ENCODE data around the gene CEP95.

DNA sequence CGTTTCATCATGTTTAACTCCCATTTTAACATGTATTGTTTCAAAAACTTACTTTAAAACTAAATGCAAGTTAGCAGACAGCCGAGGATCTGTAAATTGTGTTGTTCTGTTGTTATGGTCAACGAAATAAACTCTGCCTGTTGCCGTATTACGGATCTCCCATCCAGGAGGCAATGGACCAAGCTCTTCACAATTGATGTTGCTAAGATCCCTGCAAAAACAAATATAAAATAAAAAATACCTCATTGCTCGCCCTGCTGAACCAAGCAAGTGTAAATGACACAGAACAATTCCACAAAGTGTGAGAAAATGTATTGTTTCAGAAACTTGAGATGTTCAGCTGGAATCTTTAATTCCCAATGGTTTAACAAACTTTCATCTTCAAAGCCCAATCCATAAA, 65.0 kb downstream of the CEP95 start:
- TF ChIP-seq, protein P1, sequence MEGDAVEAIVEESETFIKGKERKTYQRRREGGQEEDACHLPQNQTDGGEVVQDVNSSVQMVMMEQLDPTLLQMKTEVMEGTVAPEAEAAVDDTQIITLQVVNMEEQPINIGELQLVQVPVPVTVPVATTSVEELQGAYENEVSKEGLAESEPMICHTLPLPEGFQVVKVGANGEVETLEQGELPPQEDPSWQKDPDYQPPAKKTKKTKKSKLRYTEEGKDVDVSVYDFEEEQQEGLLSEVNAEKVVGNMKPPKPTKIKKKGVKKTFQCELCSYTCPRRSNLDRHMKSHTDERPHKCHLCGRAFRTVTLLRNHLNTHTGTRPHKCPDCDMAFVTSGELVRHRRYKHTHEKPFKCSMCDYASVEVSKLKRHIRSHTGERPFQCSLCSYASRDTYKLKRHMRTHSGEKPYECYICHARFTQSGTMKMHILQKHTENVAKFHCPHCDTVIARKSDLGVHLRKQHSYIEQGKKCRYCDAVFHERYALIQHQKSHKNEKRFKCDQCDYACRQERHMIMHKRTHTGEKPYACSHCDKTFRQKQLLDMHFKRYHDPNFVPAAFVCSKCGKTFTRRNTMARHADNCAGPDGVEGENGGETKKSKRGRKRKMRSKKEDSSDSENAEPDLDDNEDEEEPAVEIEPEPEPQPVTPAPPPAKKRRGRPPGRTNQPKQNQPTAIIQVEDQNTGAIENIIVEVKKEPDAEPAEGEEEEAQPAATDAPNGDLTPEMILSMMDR (IDR thresholded peaks at IDR 0.05), result no peak
- no peak for TF ChIP-seq POLR2AphosphoS5 (IDR thresholded peaks at IDR 0.05)
